NOMO-1 (cell line): Measurements from ENCODE around the gene TMEM63A.

Experiments used
- DNase-seq, 2 experiments: peaks; one replicate each; lab custom pipeline; 2025; ENCODE audit not compliant: unreplicated experiment in 2 of 2; lab: John Stamatoyannopoulos, UW

Gene TMEM63A

DNA sequence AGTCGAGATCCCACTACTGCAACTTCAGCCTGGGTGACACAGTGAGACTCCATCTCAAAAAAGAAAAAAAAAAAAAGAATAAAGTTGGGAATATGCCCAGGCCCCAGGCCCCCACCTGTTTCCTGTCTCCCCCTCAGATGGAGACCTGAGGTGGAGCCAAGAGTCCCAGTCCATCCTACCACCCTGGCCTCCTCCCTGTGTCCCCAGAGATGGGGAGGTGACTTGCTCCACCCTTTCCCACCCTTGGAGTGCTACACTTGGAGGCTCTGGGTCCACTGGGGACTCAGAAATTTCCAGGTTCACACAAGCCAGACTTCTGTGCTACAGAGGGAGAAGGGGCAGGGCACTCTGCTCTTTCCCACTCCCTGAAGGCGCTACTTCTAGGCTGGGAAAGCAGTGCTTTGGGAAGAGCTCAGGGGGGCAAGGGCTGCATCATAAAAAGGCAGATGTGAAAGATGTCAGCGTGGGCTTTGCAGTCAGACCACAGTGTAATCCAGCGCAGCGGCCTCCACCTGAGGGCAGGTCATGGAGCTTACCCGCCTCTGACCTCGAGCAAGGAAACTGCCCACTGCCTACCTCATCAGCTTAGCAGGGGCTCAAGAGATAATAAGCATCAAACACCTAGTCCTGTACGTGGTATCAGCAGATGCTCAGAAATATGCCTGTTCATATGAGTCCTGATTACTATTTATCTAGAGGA, 13.4 kb downstream of the TMEM63A start:
- DNase-seq: no peak

DNA sequence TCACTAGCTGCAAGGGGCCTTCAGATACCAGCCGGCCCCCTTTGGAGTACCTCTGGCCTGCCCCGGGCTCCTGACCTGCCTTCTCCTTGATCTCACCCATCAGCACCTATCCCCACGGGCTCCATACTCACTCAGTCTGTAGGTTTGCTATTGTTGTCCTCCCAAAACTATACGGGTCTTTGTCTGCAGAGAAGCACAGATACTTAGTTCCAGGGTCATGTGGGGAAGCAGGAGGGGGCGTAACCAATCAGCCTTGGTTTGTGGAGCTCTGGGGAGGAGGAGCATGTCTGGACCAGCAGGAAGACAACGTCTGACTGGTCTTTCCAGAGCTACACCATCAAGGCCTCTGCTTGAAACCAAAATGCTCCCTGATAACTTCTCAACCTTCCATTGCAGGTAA, 15.2 kb downstream of the TMEM63A start:
- DNase-seq: no peak

DNA sequence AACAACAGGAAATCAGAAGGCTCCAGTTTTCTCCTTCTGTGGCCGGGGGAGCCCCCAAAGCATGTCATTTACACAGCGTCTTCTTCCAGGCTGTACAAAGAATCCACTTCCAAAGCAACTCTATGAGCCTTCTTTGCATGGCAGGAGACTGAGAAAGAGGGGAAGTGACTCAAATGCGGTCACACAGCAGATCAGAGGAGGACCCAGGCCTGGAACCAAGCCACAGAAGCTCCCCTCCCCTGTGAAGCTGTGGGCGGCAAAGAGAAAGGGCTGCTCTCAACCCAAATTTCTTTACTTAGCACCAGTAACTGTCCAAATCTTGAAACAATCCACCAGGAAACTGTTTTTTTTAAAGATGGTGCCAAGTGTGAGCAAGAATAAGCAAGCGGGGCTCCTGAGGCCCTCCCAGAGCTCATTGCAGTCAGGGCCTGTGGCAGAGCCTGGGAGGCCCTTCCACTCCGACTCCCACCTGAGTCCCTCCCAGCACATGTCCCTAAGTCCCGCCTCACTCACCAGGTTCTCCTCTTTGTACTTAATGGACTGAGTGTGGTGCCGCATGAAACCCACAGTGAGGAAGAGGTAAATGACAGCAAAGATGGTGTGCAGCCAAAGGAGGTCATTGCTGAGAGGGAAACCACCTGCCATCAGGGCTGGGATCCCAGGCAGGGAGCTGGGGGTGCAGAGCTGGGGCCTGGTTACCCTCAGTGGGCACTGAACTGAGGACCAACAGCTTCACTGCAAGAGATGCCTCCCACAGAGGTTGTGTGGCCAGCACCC, 15.9 kb downstream of the TMEM63A start:
- DNase-seq: peak; percentile 63 to 92

DNA sequence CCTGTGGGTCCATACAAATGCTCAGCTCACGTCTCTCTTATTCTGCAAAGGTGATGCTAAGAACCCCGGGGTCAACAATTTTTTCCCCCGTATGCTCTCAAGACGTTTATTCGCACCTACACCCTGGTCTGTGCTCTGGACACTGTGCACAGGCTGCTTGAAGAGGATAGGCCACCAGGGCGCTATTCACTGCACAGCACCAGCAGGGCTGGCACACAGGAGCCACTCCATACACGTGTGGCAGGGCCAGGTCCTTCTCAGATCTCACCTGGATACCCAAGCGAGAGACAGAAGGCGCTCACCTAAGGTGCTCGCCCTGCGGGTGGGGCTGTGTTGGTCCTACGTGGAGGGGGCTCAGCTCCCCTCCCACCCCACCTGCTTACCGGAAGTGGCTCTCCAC, 16.7 kb downstream of the TMEM63A start:
- DNase-seq: no peak

DNA sequence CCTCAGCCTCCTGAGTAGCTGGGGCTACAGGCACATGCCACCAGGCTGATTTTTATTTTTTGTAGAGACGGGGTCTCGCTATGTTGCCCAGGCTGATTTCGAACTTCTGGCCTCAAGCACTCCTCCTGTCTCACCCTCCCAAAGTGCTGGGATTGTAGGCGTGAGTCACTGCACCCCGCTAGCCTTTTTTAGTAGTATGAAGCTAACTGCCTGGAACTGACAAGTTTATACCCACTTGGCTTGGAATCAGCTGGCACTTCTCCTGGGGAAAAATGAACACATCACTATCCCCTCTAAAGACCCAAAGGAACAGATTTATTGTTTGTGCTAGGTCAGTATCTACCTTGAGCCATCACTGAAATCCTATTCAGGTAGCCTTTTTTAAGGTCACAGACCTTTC, 19.0 kb downstream of the TMEM63A start:
- no peak for DNase-seq

DNA sequence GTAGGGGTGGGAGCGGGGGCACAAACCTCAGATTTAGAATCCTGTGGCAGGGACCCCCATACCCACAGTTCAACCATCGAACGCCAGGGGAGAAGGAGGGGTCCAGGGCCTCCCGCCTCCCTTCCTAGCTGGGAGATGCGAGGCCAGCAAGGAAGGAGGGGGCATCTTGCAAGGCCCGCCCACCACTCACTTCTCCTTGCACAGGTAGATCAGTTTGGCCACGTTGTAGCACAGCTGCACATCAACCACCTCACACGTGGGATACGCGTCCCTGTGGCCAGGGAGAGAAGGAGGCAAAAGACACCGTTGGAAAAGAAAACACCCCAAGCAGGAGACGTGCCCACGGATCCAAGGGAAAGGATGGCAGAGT, 19.6 kb downstream of the TMEM63A start:
- no peak for DNase-seq

DNA sequence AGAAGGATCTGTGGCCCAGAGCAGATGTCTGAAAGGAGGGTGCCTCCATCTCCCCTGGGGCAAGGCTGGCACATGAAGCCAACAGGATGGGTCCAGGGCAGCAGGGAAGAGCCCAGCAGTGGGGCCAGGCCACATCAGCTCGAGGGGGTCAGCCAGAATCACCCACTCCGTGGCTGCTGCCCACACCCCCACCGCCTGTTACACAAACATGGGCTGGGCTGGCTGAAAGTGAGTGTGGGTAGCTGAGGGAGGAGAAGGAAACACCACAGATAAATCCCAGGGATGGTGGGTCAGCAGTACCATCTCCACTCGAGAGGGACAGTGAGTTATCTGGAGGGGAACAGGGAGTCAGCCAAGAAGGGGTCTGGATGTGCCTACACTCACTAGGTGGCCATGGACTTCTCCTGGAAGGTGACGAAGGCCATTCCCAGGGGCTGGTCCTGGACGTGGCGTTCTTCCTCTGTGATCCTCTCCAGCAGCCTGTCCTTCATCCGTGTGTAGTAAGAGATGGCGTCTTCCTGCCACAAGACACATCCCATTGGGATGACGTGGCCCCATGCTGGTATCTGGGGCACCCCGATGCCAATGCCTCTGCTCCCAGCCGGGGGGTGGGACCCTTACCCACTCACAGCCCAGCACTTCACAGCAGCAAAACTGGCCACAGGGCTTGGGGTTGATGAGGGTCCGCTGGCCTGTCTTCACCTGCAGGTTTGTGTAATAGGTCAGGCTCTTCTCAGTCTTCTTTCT, 20.2 kb downstream of the TMEM63A start:
- DNase-seq: no peak

DNA sequence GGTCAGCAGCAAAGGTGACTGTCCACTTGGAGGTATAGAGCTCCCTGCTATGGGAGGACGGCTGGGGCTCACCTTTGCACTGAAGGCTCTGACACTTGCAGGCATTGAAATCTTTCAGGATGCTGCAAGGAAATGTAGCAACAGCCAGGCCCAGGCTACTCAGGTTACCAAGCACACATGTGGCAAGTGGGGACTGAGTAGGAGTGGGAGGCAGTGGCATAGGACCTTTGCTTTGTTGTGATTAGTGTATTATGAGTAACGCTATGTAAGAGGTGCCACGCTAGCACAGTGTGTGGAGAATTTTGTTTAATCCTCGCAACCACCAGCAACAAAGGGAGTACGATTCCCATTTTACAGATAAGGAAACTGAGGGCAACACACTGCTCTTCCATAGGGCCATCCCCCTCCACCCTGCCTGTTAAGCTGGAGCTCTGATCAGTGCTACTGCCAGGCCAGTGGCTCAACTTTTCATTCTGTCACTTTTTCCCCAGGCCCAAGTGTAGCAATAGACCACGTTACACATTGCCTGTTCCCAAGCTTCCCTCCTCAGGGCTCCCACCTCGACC, 21.2 kb downstream of the TMEM63A start:
- no peak for DNase-seq

DNA sequence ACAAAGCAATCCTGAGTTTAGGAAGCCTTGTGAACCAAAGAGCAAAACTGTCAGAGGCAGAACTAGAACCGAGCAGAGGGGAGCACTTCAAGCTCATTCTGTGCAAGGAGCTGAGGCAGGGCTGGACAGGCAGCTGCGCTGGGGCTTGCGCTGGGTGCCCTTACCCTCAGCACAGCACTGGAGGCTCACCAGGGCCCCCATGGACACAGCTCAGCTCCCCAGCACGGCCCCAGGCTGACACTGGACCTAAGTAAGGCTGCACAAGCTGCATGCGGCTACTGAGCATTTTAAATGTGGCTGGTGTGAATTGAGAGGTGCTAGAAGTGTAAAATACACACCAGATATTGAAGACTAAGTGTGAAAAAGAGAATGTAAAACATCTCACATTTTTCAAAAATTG, 22.1 kb downstream of the TMEM63A start:
- no peak for DNase-seq

DNA sequence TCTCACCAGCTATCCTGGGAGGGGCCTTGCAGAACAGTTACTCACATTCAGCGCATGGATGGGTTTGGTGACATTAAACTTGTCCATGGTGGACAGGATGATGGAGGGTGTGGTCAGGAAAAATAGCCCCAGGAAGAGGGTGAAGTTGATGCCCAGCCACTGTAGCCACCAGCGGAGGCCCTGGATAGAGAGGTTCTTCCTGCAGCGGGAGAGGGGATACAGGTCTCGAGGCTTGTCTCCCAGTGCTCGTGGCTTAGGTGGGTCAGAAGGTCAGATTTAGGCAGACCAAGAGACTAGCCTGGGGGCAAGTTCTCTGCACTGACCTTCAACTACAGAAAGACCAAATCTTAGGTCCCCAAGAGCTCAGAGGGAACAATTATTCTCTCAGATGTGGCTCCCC, 23.0 kb downstream of the TMEM63A start:
- DNase-seq: no peak

DNA sequence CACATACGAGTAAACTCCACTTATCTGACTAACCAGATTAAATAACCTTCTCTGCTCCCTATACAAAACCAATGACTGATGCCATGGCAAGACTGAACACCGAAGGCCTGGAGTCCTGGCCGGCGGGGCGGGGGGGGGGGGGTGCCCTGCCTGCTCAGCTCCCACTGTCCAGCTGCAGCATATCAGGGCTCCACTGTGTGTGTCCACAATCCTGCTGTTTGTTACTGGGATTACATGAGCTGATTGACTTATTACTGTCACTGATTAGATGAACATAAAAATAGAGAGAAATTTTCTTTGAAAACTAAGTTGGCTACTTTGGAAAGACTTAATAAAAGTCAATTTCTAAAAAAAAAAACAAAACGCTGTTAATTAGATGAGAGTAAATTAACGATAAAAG, 24.9 kb downstream of the TMEM63A start:
- DNase-seq: no peak

DNA sequence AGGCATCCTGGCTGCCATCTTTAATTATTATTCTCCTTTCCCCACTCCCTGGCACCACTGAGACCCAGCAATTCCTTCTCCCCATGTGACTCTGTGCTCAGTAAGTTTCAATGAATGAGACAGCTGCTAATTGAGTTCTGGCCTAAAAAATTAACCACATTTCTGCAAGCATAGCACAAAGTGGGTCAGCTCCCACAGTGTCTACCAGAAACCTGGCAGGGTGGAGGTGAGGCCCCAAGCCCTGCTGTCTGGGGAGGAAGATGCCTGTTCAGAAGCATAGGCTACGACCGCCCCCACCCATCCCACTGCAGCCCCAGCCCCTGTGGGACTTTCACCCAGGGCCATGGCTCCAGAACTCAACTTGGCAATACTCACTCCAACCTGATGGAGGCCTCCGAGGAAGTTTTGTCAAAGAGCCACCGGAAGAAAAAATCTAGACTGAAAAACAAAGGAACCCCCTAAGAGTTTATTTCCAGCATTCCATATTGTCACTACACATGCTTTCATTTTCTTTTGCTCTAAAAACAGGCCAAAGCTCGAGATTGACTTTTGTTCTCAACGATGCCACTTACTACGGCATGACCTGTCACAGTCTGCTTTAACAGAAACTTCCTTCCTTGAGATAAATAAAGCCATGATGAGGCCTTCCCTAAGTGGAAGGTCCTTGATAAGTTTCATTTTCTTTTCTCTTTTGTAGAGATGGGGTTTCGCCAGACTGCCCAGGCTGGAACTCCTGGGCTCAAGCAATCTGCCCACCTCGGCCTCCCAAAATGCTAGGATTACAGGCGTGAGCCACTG, 26.5 kb downstream of the TMEM63A start:
- peak in 1 of 2 experiments; percentile 49 for DNase-seq

DNA sequence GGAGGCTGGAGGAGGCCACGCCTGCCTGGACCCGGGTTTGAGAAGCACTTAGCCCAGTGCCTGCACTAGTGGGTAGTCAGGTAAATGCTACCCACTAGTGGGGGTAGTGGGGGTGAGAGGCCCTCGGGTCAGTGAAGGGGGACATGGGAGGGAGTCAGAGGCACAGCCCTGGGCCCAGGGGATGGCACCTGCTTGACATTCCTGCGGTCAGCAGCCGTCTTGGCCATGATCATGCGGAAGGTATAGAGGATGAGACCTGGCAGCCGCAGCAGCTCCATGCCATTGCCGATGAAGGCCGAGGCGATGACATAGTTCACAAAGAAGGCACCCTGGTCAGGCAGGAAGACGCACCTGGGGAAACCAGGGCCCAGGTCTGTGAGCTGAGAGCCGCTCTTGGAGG, 28.7 kb downstream of the TMEM63A start:
- DNase-seq: no peak

DNA sequence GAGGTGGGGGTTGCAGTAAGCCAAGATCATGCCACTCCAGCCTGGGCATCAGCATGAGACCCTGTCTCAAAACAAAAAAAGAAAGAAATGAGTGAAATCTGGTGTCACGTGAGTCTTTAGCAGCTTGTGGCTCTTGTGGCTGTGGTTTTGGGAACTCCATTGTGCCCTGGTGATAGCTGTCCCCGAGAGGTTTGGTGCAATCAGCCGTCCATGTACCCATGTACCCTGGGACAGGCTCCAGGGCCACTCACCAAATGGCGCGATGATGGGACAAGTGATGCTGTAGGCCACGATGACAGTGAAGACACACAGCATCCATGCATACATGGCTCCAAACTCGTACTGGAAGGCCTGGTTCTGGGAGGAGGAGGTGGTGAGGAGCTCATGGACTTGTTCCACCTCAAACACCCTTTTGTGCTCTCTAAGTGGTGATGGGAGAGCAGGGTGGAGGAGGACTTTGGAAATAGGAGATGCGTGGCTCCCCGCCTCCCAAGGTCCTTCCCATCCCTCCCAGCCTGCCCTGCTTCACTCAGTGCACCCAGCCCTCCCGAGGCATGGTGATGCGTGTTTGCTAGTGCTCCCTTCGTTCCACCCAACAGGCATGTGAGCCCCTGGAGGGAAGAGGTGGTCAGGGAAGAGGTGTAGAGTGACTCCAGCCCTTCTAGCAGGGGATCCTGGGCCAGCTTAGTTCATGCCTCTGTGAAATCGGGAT, 29.6 kb downstream of the TMEM63A start:
- no peak for DNase-seq

DNA sequence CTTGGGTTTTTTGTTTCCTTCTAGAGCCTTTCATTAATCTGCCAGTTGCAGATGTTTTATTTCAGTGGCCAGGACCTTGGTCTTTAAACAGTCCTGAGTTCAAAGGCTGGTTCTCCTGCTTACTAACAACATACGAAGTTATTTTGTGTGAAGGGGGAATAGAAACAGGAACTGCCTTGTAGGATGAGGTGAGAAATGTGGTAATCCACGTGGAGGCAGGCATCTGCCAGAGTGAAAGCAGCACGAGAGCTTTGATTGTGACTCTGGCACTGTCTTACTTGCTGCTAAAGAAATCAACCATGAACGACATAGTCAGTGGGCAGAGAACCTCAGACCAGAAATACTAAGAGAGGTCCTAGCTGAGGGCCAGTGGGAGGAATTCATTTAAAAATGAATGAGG, 30.4 kb downstream of the TMEM63A start:
- DNase-seq: peak; percentile 61 to 90

DNA sequence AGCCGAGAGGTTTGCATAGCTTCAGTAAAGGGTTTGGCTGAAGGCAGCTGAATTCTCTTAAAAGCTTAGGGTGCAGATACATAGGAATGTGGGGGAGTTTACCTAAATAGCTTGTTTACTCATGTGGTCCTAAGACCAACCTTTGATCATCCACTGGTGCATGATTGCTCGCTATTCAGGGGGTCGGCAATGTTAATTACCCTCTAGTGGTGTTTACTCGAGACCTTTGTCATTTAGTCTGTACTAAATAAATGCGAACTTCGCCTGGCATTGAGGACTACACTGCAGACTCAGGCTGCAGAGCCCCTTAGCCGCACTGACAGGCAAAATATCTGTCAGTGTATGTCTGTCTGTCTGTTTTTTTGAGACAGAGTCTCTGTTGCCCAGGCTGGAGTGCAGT, 31.8 kb downstream of the TMEM63A start:
- no peak for DNase-seq

DNA sequence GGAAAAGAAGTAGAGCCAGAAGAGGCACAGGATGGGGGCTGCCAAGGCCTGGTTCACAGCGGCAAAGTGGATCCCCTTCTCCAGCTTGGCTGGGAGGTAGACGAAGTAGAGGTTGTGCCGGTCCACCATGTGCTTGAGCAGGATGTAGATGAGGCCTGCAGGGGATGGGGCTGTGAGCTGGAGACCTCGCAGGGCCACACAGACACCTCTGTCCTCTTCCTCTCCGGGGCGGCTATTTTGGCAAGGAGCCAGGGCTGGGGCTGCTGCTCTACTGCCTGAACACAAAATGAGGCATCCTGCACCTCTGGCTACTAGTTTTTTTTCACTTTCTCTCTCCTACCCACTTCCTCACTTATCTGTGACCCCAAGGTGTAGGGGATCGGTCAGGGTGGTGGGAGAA, 32.3 kb downstream of the TMEM63A start:
- no peak for DNase-seq

DNA sequence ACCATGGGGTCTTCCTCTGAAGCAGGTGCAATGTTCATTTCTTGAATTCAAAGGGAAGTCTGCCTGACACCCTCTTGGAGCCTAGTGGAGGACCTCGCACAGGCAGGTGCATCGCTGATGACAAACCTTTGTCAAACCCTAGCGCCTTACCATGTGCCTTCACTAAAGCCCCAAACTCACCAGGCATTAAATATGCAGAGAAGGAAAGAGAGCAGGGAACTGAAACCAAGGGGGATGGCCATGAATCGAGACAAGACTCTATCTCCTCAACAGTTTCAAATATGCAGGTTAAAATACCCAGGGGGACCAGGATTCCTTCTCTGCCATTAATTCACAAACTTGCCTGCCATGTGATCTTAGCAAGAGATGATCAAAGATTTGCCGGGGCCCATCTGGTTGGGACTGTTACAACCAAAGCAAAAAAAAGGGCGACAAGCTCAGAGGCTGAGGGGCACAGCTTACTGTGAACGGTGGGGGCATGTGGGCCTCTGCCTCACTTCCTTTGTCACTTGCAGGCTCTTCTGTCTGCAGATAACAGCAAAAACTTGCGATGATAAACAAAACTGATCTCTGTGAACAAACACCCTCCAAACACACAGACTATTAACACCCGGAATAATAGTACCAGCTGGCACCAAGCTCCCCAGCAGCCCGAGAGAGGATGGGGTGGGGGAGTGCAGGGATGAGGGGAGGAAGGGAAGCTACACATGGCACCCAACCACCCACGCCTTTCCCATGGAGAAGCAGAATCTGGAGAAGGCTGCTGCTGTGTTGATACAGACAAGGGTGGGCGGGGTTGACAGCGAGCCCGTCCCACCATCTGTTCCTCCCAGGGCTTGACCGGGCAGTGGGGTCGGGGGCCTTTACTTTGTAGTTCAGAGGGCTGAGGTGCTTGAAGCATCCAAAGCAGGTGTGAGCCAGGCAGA, 33.9 kb downstream of the TMEM63A start:
- peak; percentile 43 to 53 for DNase-seq

DNA sequence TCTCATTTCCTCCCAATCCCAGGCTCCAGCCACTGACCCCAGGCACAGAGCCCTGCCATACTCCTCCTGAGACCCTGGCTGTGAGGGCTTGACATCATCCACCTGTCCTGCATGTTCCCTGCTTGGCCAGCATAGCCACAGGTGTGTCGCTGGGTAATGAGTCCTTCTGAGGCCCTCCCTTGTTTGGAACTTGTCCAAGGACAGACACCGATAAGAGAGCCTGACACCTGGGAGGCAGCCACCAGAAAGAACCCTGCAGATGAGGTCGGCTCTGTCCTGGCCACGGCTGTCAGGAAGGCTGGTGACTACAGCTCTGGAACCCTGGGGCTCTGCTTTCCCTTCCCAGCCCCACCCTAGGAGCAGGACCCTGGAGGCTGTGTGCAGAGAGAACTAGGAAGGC, 34.6 kb downstream of the TMEM63A start:
- DNase-seq: no peak
